Astrocyte (in vitro differentiated cells and primary cell): Measurements from ENCODE around the gene RAET1E. TPM values are rescaled to one million over a fixed set of nuclear protein-coding genes. Genes with fewer than 3 reads are reported as not detected.
"Not testable (repeated sequence)": the region's sequence is repeated elsewhere in the genome, so short reads cannot be mapped to it uniquely, and the experiment has no call there.

Source experiments
- DNase-seq: peaks from one replicate; pipeline ENCODE4 v3.0.0-alpha.2; 2010; ENCODE audit warnings: low read depth
- FAIRE-seq: peaks from 2 replicates; lab custom pipeline; 2011; peaks lifted over from hg19 to GRCh38; lab: Jason Lieb, UNC
- H2AFZ ChIP-seq: 2 replicates; pipeline ENCODE4 v1.6.0; 2012; ENCODE audit warnings: low read depth, low read length, inconsistent platforms
- H3K27ac ChIP-seq: 2 replicates; pipeline ENCODE4 v1.5.1; 2011; ENCODE audit warnings: low read depth, low read length, inconsistent platforms
- H3K27me3 ChIP-seq: 2 replicates; pipeline ENCODE4 v1.6.0; 2011; ENCODE audit warnings: low read length, inconsistent platforms; ENCODE audit not compliant: insufficient read depth
- H3K36me3 ChIP-seq: 2 replicates; pipeline ENCODE4 v1.5.1; 2011; ENCODE audit warnings: low read length, inconsistent platforms; ENCODE audit not compliant: insufficient read depth
- H3K4me1 ChIP-seq: 2 replicates; pipeline ENCODE4 v1.5.1; 2011; ENCODE audit warnings: low read length, inconsistent platforms; ENCODE audit not compliant: insufficient read depth
- H3K4me2 ChIP-seq: 2 replicates; pipeline ENCODE4 v1.6.0; 2012; ENCODE audit warnings: low read length, inconsistent platforms
- H3K4me3 ChIP-seq: 2 replicates; pipeline ENCODE4 v1.5.1; 2011; ENCODE audit warnings: low read depth, mild to moderate bottlenecking, low read length, inconsistent platforms; ENCODE audit not compliant: insufficient read depth
- H3K79me2 ChIP-seq: 2 replicates; pipeline ENCODE4 v1.6.0; 2012; ENCODE audit warnings: mild to moderate bottlenecking, low read length, inconsistent platforms; ENCODE audit not compliant: insufficient read depth
- H3K9ac ChIP-seq: 2 replicates; pipeline ENCODE4 v1.6.0; 2012; ENCODE audit warnings: mild to moderate bottlenecking, low read length, inconsistent platforms
- H3K9me3 ChIP-seq: 2 replicates; pipeline ENCODE4 v1.5.1; 2012; ENCODE audit warnings: low read depth, mild to moderate bottlenecking, low read length, inconsistent platforms; ENCODE audit not compliant: insufficient read depth
- H4K20me1 ChIP-seq: 2 replicates; pipeline ENCODE4 v1.6.0; 2012; ENCODE audit warnings: low read length, inconsistent platforms; ENCODE audit not compliant: insufficient read depth
- H3K27ac Mint-ChIP-seq: one replicate; pipeline ENCODE4 v1.8.0; 2021; ENCODE audit warnings: mild to moderate bottlenecking, mixed read lengths; ENCODE audit not compliant: unreplicated experiment
- H3K27me3 Mint-ChIP-seq: one replicate; pipeline ENCODE4 v1.8.0; 2021; ENCODE audit warnings: low read depth, mixed read lengths; ENCODE audit not compliant: unreplicated experiment
- H3K36me3 Mint-ChIP-seq: one replicate; pipeline ENCODE4 v1.8.0; 2021; ENCODE audit warnings: low read depth, mixed read lengths; ENCODE audit not compliant: unreplicated experiment
- H3K4me1 Mint-ChIP-seq: one replicate; pipeline ENCODE4 v1.8.0; 2021; ENCODE audit warnings: low read depth, mixed read lengths; ENCODE audit not compliant: unreplicated experiment
- H3K4me3 Mint-ChIP-seq: one replicate; pipeline ENCODE4 v1.8.0; 2021; ENCODE audit warnings: mild to moderate bottlenecking, moderate library complexity, mixed read lengths; ENCODE audit not compliant: unreplicated experiment
- H3K9me3 Mint-ChIP-seq: one replicate; pipeline ENCODE4 v1.8.0; 2021; ENCODE audit warnings: mild to moderate bottlenecking, mixed read lengths; ENCODE audit not compliant: unreplicated experiment
- CTCF ChIP-seq: IDR thresholded peaks from 2 replicates; pipeline ENCODE4 v1.5.1; 2011; ENCODE audit warnings: low read depth, mild to moderate bottlenecking, inconsistent platforms, low read length, moderate library complexity; ENCODE audit not compliant: insufficient read depth
- EZH2 ChIP-seq: IDR thresholded peaks from 2 replicates; pipeline ENCODE4 v1.6.1; 2012; ENCODE audit warnings: mild to moderate bottlenecking, low read length, inconsistent platforms; ENCODE audit not compliant: insufficient read depth
- total RNA-seq: library from RNA; stranded (reverse); gene quantifications from 2 replicates; pipeline ENCODE4 v1.2.1, GENCODE V29; 2021

The RAET1E gene
- total RNA-seq, 1 donor from 2014 or later, result not detected

- Histone ChIP-seq H4K20me1 (no peaks in the 10 kb centered on the region), H3K4me1 (no peaks in the 10 kb centered on the region), H3K4me3 (no peak overlapping the region), H3K27me3 (no peaks in the 10 kb centered on the region), H3K9me3 (peaks cover 6% of the 10 kb centered on the region), H3K79me2 (no peaks in the 10 kb centered on the region), H3K9ac (no peak overlapping the region), H3K27ac (no peak overlapping the region), H3K36me3 (no peaks in the 10 kb centered on the region), H2AFZ (no peak overlapping the region), H3K4me2 (no peak overlapping the region)
- Mint-ChIP-seq H3K4me3 (no peak overlapping the region), H3K4me1 (no peaks in the 10 kb centered on the region), H3K27me3 (peaks cover 69% of the 10 kb centered on the region), H3K27ac (no peak overlapping the region), H3K36me3 (no peaks in the 10 kb centered on the region), H3K9me3 (peaks cover 2% of the 10 kb centered on the region)
- no peak for DNase-seq
- no peak for TF ChIP-seq EZH2
- no peak for FAIRE-seq
Observed at GRCh38 chr6:149913540-149914240, 15.8 kb upstream of the RAET1E start.

DNA sequence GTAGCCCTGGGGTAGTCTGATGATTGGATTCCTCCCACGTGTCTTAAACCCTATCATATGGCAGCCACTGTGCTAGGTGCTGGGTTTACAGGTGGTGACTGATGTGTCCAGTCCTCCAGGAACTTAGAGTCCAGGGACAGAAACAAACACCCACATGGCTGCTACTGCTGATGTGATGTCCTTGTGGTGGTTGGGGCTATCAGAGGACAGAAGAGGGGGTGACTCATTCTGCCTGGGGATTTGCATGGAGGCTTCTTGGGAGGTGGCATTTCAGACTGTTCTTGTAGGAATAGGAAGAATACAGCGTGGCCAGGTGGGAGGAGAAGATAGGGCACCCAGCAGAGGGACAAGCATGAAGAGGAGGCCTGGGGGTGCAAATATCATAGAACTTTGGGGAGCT lies 15.2 kb upstream of the RAET1E start:
- H3K9me3 Mint-ChIP-seq, result peaks cover 4% of the 10 kb centered on the region
- no peaks in the 10 kb centered on the region for H3K36me3 Mint-ChIP-seq
- Histone ChIP-seq H3K4me1 (no peaks in the 10 kb centered on the region), H4K20me1 (no peaks in the 10 kb centered on the region), H3K4me2 (no peak overlapping the region), H3K4me3 (no peak overlapping the region), H3K27ac (no peak overlapping the region), H3K9ac (no peak overlapping the region), H3K9me3 (peaks cover 10% of the 10 kb centered on the region), H2AFZ (no peak overlapping the region), H3K79me2 (no peaks in the 10 kb centered on the region), H3K27me3 (no peaks in the 10 kb centered on the region), H3K36me3 (no peaks in the 10 kb centered on the region)
- TF ChIP-seq EZH2 (no peak), CTCF (no peak)
- peaks cover 63% of the 10 kb centered on the region for H3K27me3 Mint-ChIP-seq
- no peak for DNase-seq
- H3K4me1 Mint-ChIP-seq, result no peaks in the 10 kb centered on the region
- no peak overlapping the region for H3K4me3 Mint-ChIP-seq
- no peak overlapping the region for H3K27ac Mint-ChIP-seq
- FAIRE-seq, result no peak

GRCh38 chr6:149912680-149913079 lies 14.8 kb upstream of the RAET1E start:
- H3K4me1 ChIP-seq, H3K36me3 Mint-ChIP-seq, DNase-seq, FAIRE-seq, H4K20me1 ChIP-seq, H3K4me3 Mint-ChIP-seq, H3K4me2 ChIP-seq, H2AFZ ChIP-seq, H3K27ac Mint-ChIP-seq, H3K27me3 ChIP-seq, H3K9ac ChIP-seq, H3K27ac ChIP-seq, H3K79me2 ChIP-seq, H3K4me3 ChIP-seq, H3K4me1 Mint-ChIP-seq, H3K9me3 Mint-ChIP-seq, H3K36me3 ChIP-seq: not testable (repeated sequence)
- H3K9me3 ChIP-seq, result peaks cover 10% of the 10 kb centered on the region
- H3K27me3 Mint-ChIP-seq, result peaks cover 63% of the 10 kb centered on the region
